IMR-90 (cell line): ENCODE data around the gene ITGAE. TPM values are rescaled to one million over a fixed set of nuclear protein-coding genes. Genes with fewer than 3 reads are reported as not detected.

Source experiments
- ATAC-seq: fragments of 200-7000 bp; cut with Tn5 transposase; 2 replicates; pipeline ENCODE4 v1.9.1; 2020; ENCODE audit warnings: low read depth, mild to moderate bottlenecking, moderate library complexity
- BruUV-seq: library from RNA; stranded (reverse); fragments of 400-500 nt; replicated peaks from 2 replicates; lab custom pipeline; 2021; lab: Mats Ljungman, UMichigan
- CTCF ChIA-PET: fragments of 300-600 bp; formaldehyde crosslinking; extraction: SDS; loops from one replicate; lab custom pipeline; 2021; ENCODE audit warnings: antibody characterized with exemption; lab: Yijun Ruan, JAX
- POLR2A ChIA-PET: fragments of 300-600 bp; sonication (Branson Sonifier 250); formaldehyde crosslinking; loops from one replicate; lab custom pipeline; 2022; ENCODE audit warnings: antibody characterized with exemption; ENCODE audit not compliant: unreplicated experiment; lab: Charles Lee
- DNase-seq: peaks from one replicate; pipeline ENCODE4 v3.0.0; 2013
- H2AFZ ChIP-seq: replicated peaks from 2 replicates; pipeline ENCODE3; 2013; ENCODE audit warnings: low read length, mild to moderate bottlenecking; ENCODE audit not compliant: poor library complexity
- H2AK5ac ChIP-seq: 2 replicates; pipeline ENCODE4 v1.6.1; 2013; ENCODE audit warnings: low read depth, low read length, inconsistent platforms
- H2AK9ac ChIP-seq: replicated peaks from 2 replicates; pipeline ENCODE3; 2013; ENCODE audit warnings: mild to moderate bottlenecking, low read depth, low read length, moderate library complexity; ENCODE audit not compliant: poor library complexity
- H2BK120ac ChIP-seq: 2 replicates; pipeline ENCODE4 v1.6.1; 2013; ENCODE audit warnings: low read depth, low read length, inconsistent platforms
- H2BK15ac ChIP-seq: 3 replicates; pipeline ENCODE4 v1.6.1; 2013; ENCODE audit warnings: low read depth, low read length, inconsistent platforms
- H2BK20ac ChIP-seq: 2 replicates; pipeline ENCODE4 v1.6.1; 2013; ENCODE audit warnings: low read depth, mild to moderate bottlenecking, inconsistent platforms, low read length, moderate library complexity
- H2BK5ac ChIP-seq: 2 replicates; pipeline ENCODE4 v1.6.1; 2013; ENCODE audit warnings: mild to moderate bottlenecking, low read depth, low read length, inconsistent platforms; ENCODE audit not compliant: poor library complexity, severe bottlenecking
- H3K14ac ChIP-seq: replicated peaks from 2 replicates; pipeline ENCODE4 v1.6.1; 2013; ENCODE audit warnings: low read depth, low read length, inconsistent platforms
- H3K18ac ChIP-seq: 2 replicates; pipeline ENCODE4 v1.6.1; 2013; ENCODE audit warnings: low read depth, low read length, control low read depth
- H3K23ac ChIP-seq: 2 replicates; pipeline ENCODE4 v1.6.1; 2013; ENCODE audit warnings: low read depth, low read length, inconsistent platforms
- H3K27ac ChIP-seq: 2 replicates; pipeline ENCODE4 v1.5.1; 2013; ENCODE audit warnings: mild to moderate bottlenecking, control low read depth, low read length; ENCODE audit not compliant: insufficient read depth
- H3K27me3 ChIP-seq: 2 replicates; pipeline ENCODE4 v1.6.1; 2013; ENCODE audit warnings: low read length; ENCODE audit not compliant: control insufficient read depth, insufficient read depth
- H3K36me3 ChIP-seq: 2 replicates; pipeline ENCODE4 v1.6.1; 2013; ENCODE audit warnings: low read length, mixed read lengths; ENCODE audit not compliant: control insufficient read depth, insufficient read depth
- H3K4ac ChIP-seq: 2 replicates; pipeline ENCODE4 v1.6.1; 2013; ENCODE audit warnings: low read depth, low read length, inconsistent platforms
- H3K4me1 ChIP-seq: 2 replicates; pipeline ENCODE4 v1.6.1; 2013; ENCODE audit warnings: low read length, mixed read lengths; ENCODE audit not compliant: control insufficient read depth, insufficient read depth
- H3K4me2 ChIP-seq: 2 replicates; pipeline ENCODE4 v1.6.1; 2013; ENCODE audit warnings: low read depth, mild to moderate bottlenecking, control low read depth, low read length, moderate library complexity
- H3K4me3 ChIP-seq: 2 replicates; pipeline ENCODE4 v1.5.1; 2013; ENCODE audit warnings: low read depth, mild to moderate bottlenecking, control low read depth, low read length, moderate library complexity; ENCODE audit not compliant: insufficient read depth
- H3K56ac ChIP-seq: 2 replicates; pipeline ENCODE4 v1.6.1; 2013; ENCODE audit warnings: low read length, inconsistent platforms; ENCODE audit not compliant: insufficient read depth; ENCODE audit errors: extremely low read depth
- H3K79me1 ChIP-seq, 2 experiments: 2 replicates each; pipeline ENCODE4 v1.6.1; 2013; ENCODE audit warnings: low read length in 2 of 2, inconsistent platforms in 1 of 2, low read depth in 1 of 2
- H3K9ac ChIP-seq: 2 replicates; pipeline ENCODE4 v1.6.1; 2013; ENCODE audit warnings: low read depth, low read length, control low read depth
- H3K9me1 ChIP-seq: 2 replicates; pipeline ENCODE4 v1.6.1; 2013; ENCODE audit warnings: low read length, inconsistent platforms; ENCODE audit not compliant: insufficient read depth
- H3K9me3 ChIP-seq: 2 replicates; pipeline ENCODE4 v1.6.1; 2013; ENCODE audit warnings: low read length; ENCODE audit not compliant: control insufficient read depth, insufficient read depth
- H4K20me1 ChIP-seq: 2 replicates; pipeline ENCODE4 v1.6.1; 2013; ENCODE audit warnings: low read length, inconsistent platforms; ENCODE audit not compliant: insufficient read depth
- H4K5ac ChIP-seq: 2 replicates; pipeline ENCODE4 v1.6.1; 2013; ENCODE audit warnings: mild to moderate bottlenecking, low read depth, low read length, control low read depth
- H4K8ac ChIP-seq, 2 experiments: 2 replicates each; pipeline ENCODE4 v1.6.1; 2013; ENCODE audit warnings: low read depth in 2 of 2, low read length in 2 of 2, control low read depth in 1 of 2, inconsistent platforms in 1 of 2
- H4K91ac ChIP-seq: 2 replicates; pipeline ENCODE4 v1.6.1; 2013; ENCODE audit warnings: low read depth, low read length, inconsistent platforms; ENCODE audit not compliant: insufficient read depth
- BHLHE40 ChIP-seq: fragments of 150-350 bp; IDR thresholded peaks from 2 replicates; pipeline ENCODE4 v1.6.1; 2016; ENCODE audit warnings: mild to moderate bottlenecking, low read depth, low read length
- RAD21 ChIP-seq: IDR thresholded peaks from 2 replicates; pipeline ENCODE4 v1.6.1; 2012; ENCODE audit warnings: low read length, improper control_type of control experiment
- WGBS, 2 experiments: methylation state at CpG; one replicate each; pipeline versions ENCODE4 v1.1.5 to v1.1.7; 2013; ENCODE audit warnings: missing lambda C conversion rate in 2 of 2; ENCODE audit not compliant: insufficient read length in 1 of 2; ENCODE audit errors: extremely low coverage in 2 of 2; 5-methylcytosine and 5-hydroxymethylcytosine counted together
- dilution Hi-C: fragments of 300-500 bp; cut with HindIII; formaldehyde crosslinking; loops from one replicate; pipeline ENCODE4 v1.14.3; 2018; ENCODE audit warnings: low sequenced_read_pairs; ENCODE audit not compliant: unreplicated experiment
- in situ Hi-C: fragments of 300-500 bp; cut with MboI; formaldehyde crosslinking; loops from 3 replicates; pipeline ENCODE4 v1.14.3; 2019; ENCODE audit warnings: low sequenced_read_pairs, inconsistent platforms, mixed read lengths
- intact Hi-C: fragments of 100-400 bp; cut with micrococcal nuclease; formaldehyde crosslinking; loops from 2 replicates; pipeline ENCODE4 v1.10.0; 2022
- polyA plus RNA-seq, 3 experiments: library from polyadenylated mRNA; depleted of rRNA; stranded (reverse); fragments of >200 nt; gene quantifications; 2 replicates each; pipeline ENCODE4 v1.2.3, GENCODE V29; 2012; ENCODE audit warnings: low replicate concordance in 1 of 3
- total RNA-seq: library from RNA; depleted of rRNA; stranded (reverse); fragments of >200 nt; gene quantifications from 2 replicates; pipeline ENCODE4 v1.2.3, GENCODE V29; 2012
- TF ChIP-seq, protein P1 (sequence below): fragments of 150-350 bp; IDR thresholded peaks from 2 replicates; pipeline ENCODE4 v1.6.1; 2016; ENCODE audit warnings: low read depth, mild to moderate bottlenecking, low read length, moderate library complexity, borderline replicate concordance

The ITGAE gene
- total and polyA plus RNA-seq, 2 of the 4 experiments (the other 2 are of a cell fraction): 54.1 to 60.8 TPM

- no peak overlapping the region for H3K23ac ChIP-seq
- H4K20me1 ChIP-seq: no peaks in the 10 kb centered on the region
- no peak for TF ChIP-seq RAD21
- TF ChIP-seq, protein P1, sequence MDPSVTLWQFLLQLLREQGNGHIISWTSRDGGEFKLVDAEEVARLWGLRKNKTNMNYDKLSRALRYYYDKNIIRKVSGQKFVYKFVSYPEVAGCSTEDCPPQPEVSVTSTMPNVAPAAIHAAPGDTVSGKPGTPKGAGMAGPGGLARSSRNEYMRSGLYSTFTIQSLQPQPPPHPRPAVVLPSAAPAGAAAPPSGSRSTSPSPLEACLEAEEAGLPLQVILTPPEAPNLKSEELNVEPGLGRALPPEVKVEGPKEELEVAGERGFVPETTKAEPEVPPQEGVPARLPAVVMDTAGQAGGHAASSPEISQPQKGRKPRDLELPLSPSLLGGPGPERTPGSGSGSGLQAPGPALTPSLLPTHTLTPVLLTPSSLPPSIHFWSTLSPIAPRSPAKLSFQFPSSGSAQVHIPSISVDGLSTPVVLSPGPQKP: no peak
- TF ChIP-seq BHLHE40: no peak
- H3K4me1 ChIP-seq: no peaks in the 10 kb centered on the region
- peak overlapping the region; percentile 15 for H2AK9ac ChIP-seq
- H3K27me3 ChIP-seq: no peaks in the 10 kb centered on the region
- no peak overlapping the region for H2BK5ac ChIP-seq
- H3K79me1 ChIP-seq: peaks cover 6 to 7% of the 10 kb centered on the region in 2 experiments; a peak in 2 of 4 replicates
- DNase-seq: no peak
- POLR2A ChIA-PET: no interaction called here
- no peak overlapping the region for H2BK20ac ChIP-seq
- H3K9ac ChIP-seq: no peak overlapping the region
- no peak overlapping the region for H3K4ac ChIP-seq
- H3K9me3 ChIP-seq: no peaks in the 10 kb centered on the region
- WGBS, 2 experiments: 57% methylated on average over 3 of the region's 6 CpGs; no CpG with 5 or more reads in 1 of the 2 experiments
- intact Hi-C loops (no loop called here), dilution Hi-C loops (no loop called here), in situ Hi-C loops (loop anchor here (25.0 kb wide), 1 partner anchor 781 kb away; no protein-coding TSS in a partner anchor)
- peaks cover 46% of the 10 kb centered on the region for H3K36me3 ChIP-seq
- H3K4me2 ChIP-seq: no peak overlapping the region
- no peak overlapping the region for H4K91ac ChIP-seq
- no peak overlapping the region for H4K8ac ChIP-seq
- H3K4me3 ChIP-seq: no peak overlapping the region
- no peak for ATAC-seq
- no peak overlapping the region for H2AFZ ChIP-seq
- H3K27ac ChIP-seq: no peak overlapping the region
- no TSS peak for BruUV-seq
- peaks cover 3% of the 10 kb centered on the region; the same call in 1 of the 2 replicates for H3K9me1 ChIP-seq
- no peak overlapping the region for H2BK15ac ChIP-seq
- CTCF ChIA-PET: no interaction called here
- H4K5ac ChIP-seq: no peak overlapping the region
- no peak overlapping the region for H2BK120ac ChIP-seq
- no peak overlapping the region for H3K56ac ChIP-seq
- no peak overlapping the region for H3K18ac ChIP-seq
- H2AK5ac ChIP-seq: no peak overlapping the region
- no peak overlapping the region for H3K14ac ChIP-seq
Measured at GRCh38 chr17:3818786-3819185, 17.8 kb upstream of the ITGAE start.
